SW 1271 (cell line): ENCODE data around the gene PRAC1.

Experiments
- DNase-seq, 2 experiments: peaks; one replicate each; lab custom pipeline; 2025; lab: John Stamatoyannopoulos, UW

The PRAC1 gene

GRCh38 chr17:48722201-48722907 is at the start of gene PRAC1:
PRAC1 (minus strand) TSS chr17:48722518; CDS start chr17:48722392, 126 bp downstream.
- DNase-seq: no peak

GRCh38 chr17:48770954-48771353 is 48.6 kb upstream of the PRAC1 start:
- no peak for DNase-seq

- DNase-seq: no peak
Measured at GRCh38 chr17:48769009-48769675, 46.8 kb upstream of the PRAC1 start.

GRCh38 chr17:48767263-48767774 is 45.0 kb upstream of the PRAC1 start:
- DNase-seq: no peak

GRCh38 chr17:48761114-48761513 is 38.8 kb upstream of the PRAC1 start:
- no peak for DNase-seq

GRCh38 chr17:48760411-48760810 is 38.1 kb upstream of the PRAC1 start:
- DNase-seq: no peak

GRCh38 chr17:48759288-48759687 is 37.0 kb upstream of the PRAC1 start:
- DNase-seq: no peak

- no peak for DNase-seq
Measured at GRCh38 chr17:48757524-48757961, 35.2 kb upstream of the PRAC1 start.

- DNase-seq: no peak
Measured at GRCh38 chr17:48756830-48757251, 34.5 kb upstream of the PRAC1 start.

- DNase-seq: no peak
Measured at GRCh38 chr17:48755356-48755755, 33.0 kb upstream of the PRAC1 start.

- DNase-seq: no peak
Measured at GRCh38 chr17:48754500-48755261, 32.4 kb upstream of the PRAC1 start.

- DNase-seq: no peak
Measured at GRCh38 chr17:48753794-48754499, 31.6 kb upstream of the PRAC1 start.

- no peak for DNase-seq
Measured at GRCh38 chr17:48752399-48753288, 30.3 kb upstream of the PRAC1 start.

GRCh38 chr17:48751733-48752398 is 29.5 kb upstream of the PRAC1 start:
- DNase-seq: no peak

GRCh38 chr17:48751172-48751571 is 28.9 kb upstream of the PRAC1 start:
- DNase-seq: no peak

- no peak for DNase-seq
Measured at GRCh38 chr17:48749621-48750553, 27.6 kb upstream of the PRAC1 start.

GRCh38 chr17:48748718-48749566 is 26.6 kb upstream of the PRAC1 start:
- no peak for DNase-seq
